ENCODE measurements around the gene SLC38A7. TPM values are rescaled to one million over a fixed set of nuclear protein-coding genes. Genes with fewer than 3 reads are reported as not detected.
A peak's percentile ranks its signal among the peaks of the same experiment; 100 is the strongest.

Gene SLC38A7
- total RNA-seq, 3 donors from 2014 or later, result 9.4 to 21.9 (median 14.9) TPM

- peak; percentile 91 for ATAC-seq
- intact Hi-C loops (cut with DNase I, micrococcal nuclease), result no loop called here
- H3K4me3 ChIP-seq, result peak within 1 kb of the TSS; percentile 93
- H3K9me3 ChIP-seq, result no peaks in the 10 kb centered on the region
- peaks cover 18% of the 10 kb centered on the region for H3K4me1 ChIP-seq (ENCODE audit: low read depth)
- peak; percentile 98 to 99 (median 98) for DNase-seq
- H3K36me3 ChIP-seq (ENCODE audit: low read depth), result peaks cover 2% of the 10 kb centered on the region
- TF ChIP-seq CTCF (IDR thresholded peaks at IDR 0.05), result no peak
Observed at GRCh38 chr16:58629733-58630640, 54.6 kb downstream of the SLC38A7 start, which contains the start of gene CNOT1. CNOT1 (minus strand) TSS chr16:58629826; CDS start chr16:58599337, 30,489 bp downstream.

GRCh38 chr16:58628845-58629732 is 55.5 kb downstream of the SLC38A7 start:
- intact Hi-C loops (cut with DNase I, micrococcal nuclease), result no loop called here
- Histone ChIP-seq H3K4me3 (peak overlapping the region; percentile 93), H3K36me3 (ENCODE audit: low read depth) (peaks cover 2% of the 10 kb centered on the region), H3K4me1 (ENCODE audit: low read depth) (peaks cover 18% of the 10 kb centered on the region), H3K9me3 (no peaks in the 10 kb centered on the region)
- DNase-seq (peak; percentile 83 to 90 (median 83)), ATAC-seq (peak; percentile 45)
- TF ChIP-seq CTCF (IDR thresholded peaks at IDR 0.05), result no peak

- no peak for TF ChIP-seq CTCF (IDR thresholded peaks at IDR 0.05)
- Histone ChIP-seq H3K36me3 (ENCODE audit: low read depth) (no peaks in the 10 kb centered on the region), H3K4me3 (no peak overlapping the region), H3K9me3 (no peaks in the 10 kb centered on the region), H3K4me1 (ENCODE audit: low read depth) (peaks cover 14% of the 10 kb centered on the region)
- DNase-seq (no peak), ATAC-seq (no peak)
- intact Hi-C loops (cut with DNase I, micrococcal nuclease), result no loop called here
Observed at GRCh38 chr16:58624209-58624608, 60.4 kb downstream of the SLC38A7 start.

- ATAC-seq, result no peak
Observed at GRCh38 chr16:58620396-58620795, 64.2 kb downstream of the SLC38A7 start.

More at GRCh38 chr16:58620396-58620795, 64.2 kb downstream of the SLC38A7 start:
- Histone ChIP-seq H3K9me3 (no peaks in the 10 kb centered on the region), H3K36me3 (ENCODE audit: low read depth) (no peaks in the 10 kb centered on the region), H3K4me1 (ENCODE audit: low read depth) (no peaks in the 10 kb centered on the region), H3K4me3 (no peak overlapping the region)
- no peak for DNase-seq
- intact Hi-C loops (cut with DNase I, micrococcal nuclease), result no loop called here
- no peak for TF ChIP-seq CTCF (IDR thresholded peaks at IDR 0.05)
